Measurements from ENCODE around the gene FCRL5.

Gene FCRL5

DNA sequence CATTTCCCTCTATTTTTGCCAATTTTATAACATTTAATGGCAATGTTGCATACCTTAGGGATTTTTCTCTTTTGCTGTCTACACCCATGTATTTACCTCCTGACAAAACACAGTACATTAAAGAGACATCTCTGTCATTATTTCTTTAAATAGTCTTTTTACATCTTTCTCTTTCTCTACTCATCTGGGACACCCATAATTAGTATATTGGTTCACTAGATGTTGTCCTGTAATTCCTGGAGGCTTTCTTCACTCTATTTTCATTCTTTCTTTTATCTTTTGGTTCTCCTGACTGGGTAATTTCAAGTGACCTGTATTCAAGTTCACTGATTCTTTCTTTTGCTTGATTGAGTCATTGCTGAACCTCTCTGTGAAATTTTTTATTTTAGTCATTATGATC is 74.3 kb downstream of the FCRL5 start:
- no peak overlapping the region for H3K27ac ChIP-seq (ENCODE audit: extremely low read depth, low read depth, low read length)
- H3K36me3 ChIP-seq (ENCODE audit: control insufficient read depth in 2 of 2, insufficient read depth in 1 of 2, low read length in 2 of 2): no peaks in the 10 kb centered on the region
- H3K9me3 ChIP-seq (ENCODE audit: control insufficient read depth, insufficient read depth, low read depth, low read length): peaks cover 2% of the 10 kb centered on the region; the same call in 1 of the 2 replicates
- TF ChIP-seq ZNF121 (tag by site-specific recombination; IDR thresholded peaks at IDR 0.05): no peak
- TF ChIP-seq ZNF146 (tag by site-specific recombination; IDR thresholded peaks at IDR 0.05): no peak
- TF ChIP-seq, protein P1, sequence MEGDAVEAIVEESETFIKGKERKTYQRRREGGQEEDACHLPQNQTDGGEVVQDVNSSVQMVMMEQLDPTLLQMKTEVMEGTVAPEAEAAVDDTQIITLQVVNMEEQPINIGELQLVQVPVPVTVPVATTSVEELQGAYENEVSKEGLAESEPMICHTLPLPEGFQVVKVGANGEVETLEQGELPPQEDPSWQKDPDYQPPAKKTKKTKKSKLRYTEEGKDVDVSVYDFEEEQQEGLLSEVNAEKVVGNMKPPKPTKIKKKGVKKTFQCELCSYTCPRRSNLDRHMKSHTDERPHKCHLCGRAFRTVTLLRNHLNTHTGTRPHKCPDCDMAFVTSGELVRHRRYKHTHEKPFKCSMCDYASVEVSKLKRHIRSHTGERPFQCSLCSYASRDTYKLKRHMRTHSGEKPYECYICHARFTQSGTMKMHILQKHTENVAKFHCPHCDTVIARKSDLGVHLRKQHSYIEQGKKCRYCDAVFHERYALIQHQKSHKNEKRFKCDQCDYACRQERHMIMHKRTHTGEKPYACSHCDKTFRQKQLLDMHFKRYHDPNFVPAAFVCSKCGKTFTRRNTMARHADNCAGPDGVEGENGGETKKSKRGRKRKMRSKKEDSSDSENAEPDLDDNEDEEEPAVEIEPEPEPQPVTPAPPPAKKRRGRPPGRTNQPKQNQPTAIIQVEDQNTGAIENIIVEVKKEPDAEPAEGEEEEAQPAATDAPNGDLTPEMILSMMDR (tag by site-specific recombination; IDR thresholded peaks at IDR 0.05): no peak
- peak; percentile 92 for TF ChIP-seq TRIM28 (IDR thresholded peaks at IDR 0.05; ENCODE audit: borderline replicate concordance, low read length)
- no peak for TF ChIP-seq ZNF211 (tag by site-specific recombination; IDR thresholded peaks at IDR 0.05; ENCODE audit: low read depth)
- TF ChIP-seq ZNF621 (tag by site-specific recombination; IDR thresholded peaks at IDR 0.05): no peak
- peak; percentile 80 for TF ChIP-seq SETDB1 (IDR thresholded peaks at IDR 0.05; ENCODE audit: insufficient read length, low read length)
- ChIA-PET CTCF (interaction anchor here (0.6 kb wide), 2 partner anchors 162 to 289 kb away, joined by 3 read pairs; no protein-coding TSS in a partner anchor), POLR2A (no interaction called here)
- H3K4me1 ChIP-seq (ENCODE audit: control insufficient read depth, insufficient read depth, low read length): no peaks in the 10 kb centered on the region
- no peak overlapping the region for H3K4me3 ChIP-seq (ENCODE audit: low read depth, low read length)

DNA sequence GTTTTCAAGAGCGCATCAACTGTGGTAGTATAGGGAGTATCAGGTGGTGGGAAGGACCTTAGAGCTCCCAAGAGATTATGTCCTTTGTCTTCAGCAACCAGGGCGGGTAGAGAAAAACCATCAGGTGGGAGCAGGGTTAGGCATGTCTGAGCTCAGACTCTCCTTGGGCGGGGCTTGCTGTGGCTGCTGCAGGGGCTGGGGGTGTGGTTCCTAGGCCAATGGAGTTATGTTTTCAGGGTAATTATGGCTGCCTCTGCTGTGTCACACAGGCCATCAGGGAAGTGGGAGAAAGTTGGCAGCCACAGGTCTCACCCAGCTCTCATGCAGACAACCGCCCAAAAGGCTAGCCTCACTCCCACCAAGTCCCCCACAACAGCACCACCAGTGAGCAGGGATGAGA is 74.9 kb downstream of the FCRL5 start:
- Histone ChIP-seq H3K36me3 (ENCODE audit: control insufficient read depth in 2 of 2, insufficient read depth in 1 of 2, low read length in 2 of 2) (no peaks in the 10 kb centered on the region), H3K27ac (ENCODE audit: extremely low read depth, low read depth, low read length) (no peak overlapping the region), H3K4me3 (ENCODE audit: low read depth, low read length) (no peak overlapping the region), H3K4me1 (ENCODE audit: control insufficient read depth, insufficient read depth, low read length) (no peaks in the 10 kb centered on the region), H3K9me3 (ENCODE audit: control insufficient read depth, insufficient read depth, low read depth, low read length) (peaks cover 2% of the 10 kb centered on the region; the same call in 1 of the 2 replicates)
- TF ChIP-seq ZNF19 (tag by site-specific recombination; IDR thresholded peaks at IDR 0.05; ENCODE audit: low read depth) (no peak), ZNF292 (tag by site-specific recombination; IDR thresholded peaks at IDR 0.05; ENCODE audit: borderline replicate concordance, low read depth) (no peak), ZNF423 (tag by site-specific recombination; IDR thresholded peaks at IDR 0.05) (no peak), ZNF555 (tag by site-specific recombination; conservative IDR thresholded peaks at IDR 0.05) (no peak), ZNF747 (tag by site-specific recombination; IDR thresholded peaks at IDR 0.05) (no peak), KLF1 (tag by site-specific recombination; IDR thresholded peaks at IDR 0.05) (0 out of 2 replicates have a peak, but pooled peaks have one; percentile 25), EGR2 (tag by site-specific recombination; IDR thresholded peaks at IDR 0.05; ENCODE audit: low read depth) (peak; percentile 56; the same call in 1 of the 2 replicates), ZNF366 (tag by site-specific recombination; conservative IDR thresholded peaks at IDR 0.05) (no peak), ZNF501 (tag by site-specific recombination; IDR thresholded peaks at IDR 0.05) (no peak), ZNF600 (tag by site-specific recombination; IDR thresholded peaks at IDR 0.05) (no peak), ZBTB48 (tag by site-specific recombination; IDR thresholded peaks at IDR 0.05) (no peak), PRDM1 (tag by site-specific recombination; IDR thresholded peaks at IDR 0.05) (no peak)
- TF ChIP-seq, protein P2, sequence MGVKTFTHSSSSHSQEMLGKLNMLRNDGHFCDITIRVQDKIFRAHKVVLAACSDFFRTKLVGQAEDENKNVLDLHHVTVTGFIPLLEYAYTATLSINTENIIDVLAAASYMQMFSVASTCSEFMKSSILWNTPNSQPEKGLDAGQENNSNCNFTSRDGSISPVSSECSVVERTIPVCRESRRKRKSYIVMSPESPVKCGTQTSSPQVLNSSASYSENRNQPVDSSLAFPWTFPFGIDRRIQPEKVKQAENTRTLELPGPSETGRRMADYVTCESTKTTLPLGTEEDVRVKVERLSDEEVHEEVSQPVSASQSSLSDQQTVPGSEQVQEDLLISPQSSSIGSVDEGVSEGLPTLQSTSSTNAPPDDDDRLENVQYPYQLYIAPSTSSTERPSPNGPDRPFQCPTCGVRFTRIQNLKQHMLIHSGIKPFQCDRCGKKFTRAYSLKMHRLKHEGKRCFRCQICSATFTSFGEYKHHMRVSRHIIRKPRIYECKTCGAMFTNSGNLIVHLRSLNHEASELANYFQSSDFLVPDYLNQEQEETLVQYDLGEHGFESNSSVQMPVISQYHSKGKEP (tag by site-specific recombination; IDR thresholded peaks at IDR 0.05): no peak
- TF ChIP-seq, protein P3, sequence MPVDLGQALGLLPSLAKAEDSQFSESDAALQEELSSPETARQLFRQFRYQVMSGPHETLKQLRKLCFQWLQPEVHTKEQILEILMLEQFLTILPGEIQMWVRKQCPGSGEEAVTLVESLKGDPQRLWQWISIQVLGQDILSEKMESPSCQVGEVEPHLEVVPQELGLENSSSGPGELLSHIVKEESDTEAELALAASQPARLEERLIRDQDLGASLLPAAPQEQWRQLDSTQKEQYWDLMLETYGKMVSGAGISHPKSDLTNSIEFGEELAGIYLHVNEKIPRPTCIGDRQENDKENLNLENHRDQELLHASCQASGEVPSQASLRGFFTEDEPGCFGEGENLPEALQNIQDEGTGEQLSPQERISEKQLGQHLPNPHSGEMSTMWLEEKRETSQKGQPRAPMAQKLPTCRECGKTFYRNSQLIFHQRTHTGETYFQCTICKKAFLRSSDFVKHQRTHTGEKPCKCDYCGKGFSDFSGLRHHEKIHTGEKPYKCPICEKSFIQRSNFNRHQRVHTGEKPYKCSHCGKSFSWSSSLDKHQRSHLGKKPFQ (tag by site-specific recombination; IDR thresholded peaks at IDR 0.05): no peak
- ChIA-PET POLR2A (no interaction called here), CTCF (interaction anchor here (0.6 to 2.1 kb wide), 3 partner anchors 100 to 289 kb away, joined by 3 to 8 read pairs (median 3); no protein-coding TSS in a partner anchor)
